Suprapubic skin (tissue), 4 donors: ENCODE data around the gene MROH2B.

Experiments used
- EP300 ChIP-seq: sonication (generic); formaldehyde crosslinking; IDR thresholded peaks from one replicate; pipeline ENCODE4 v1.6.1; 2017; ENCODE audit warnings: antibody characterized with exemption
- POLR2AphosphoS5 ChIP-seq, 3 donors: sonication (generic); formaldehyde crosslinking; IDR thresholded peaks; one replicate each; pipeline ENCODE4 v1.6.1; 2017; ENCODE audit warnings: antibody characterized with exemption in 3 of 3
- TF ChIP-seq, protein P1 (sequence below), 2 donors: fragments of 200-600 bp in 1 of 2; fragments of 450-650 bp in 1 of 2; sonication (generic) in 1 of 2; IDR thresholded peaks; one replicate each; pipeline ENCODE4 v1.5.1; 2016 to 2019; ENCODE audit warnings: antibody characterized with exemption in 2 of 2, mild to moderate bottlenecking in 1 of 2, moderate library complexity in 1 of 2

DNA sequence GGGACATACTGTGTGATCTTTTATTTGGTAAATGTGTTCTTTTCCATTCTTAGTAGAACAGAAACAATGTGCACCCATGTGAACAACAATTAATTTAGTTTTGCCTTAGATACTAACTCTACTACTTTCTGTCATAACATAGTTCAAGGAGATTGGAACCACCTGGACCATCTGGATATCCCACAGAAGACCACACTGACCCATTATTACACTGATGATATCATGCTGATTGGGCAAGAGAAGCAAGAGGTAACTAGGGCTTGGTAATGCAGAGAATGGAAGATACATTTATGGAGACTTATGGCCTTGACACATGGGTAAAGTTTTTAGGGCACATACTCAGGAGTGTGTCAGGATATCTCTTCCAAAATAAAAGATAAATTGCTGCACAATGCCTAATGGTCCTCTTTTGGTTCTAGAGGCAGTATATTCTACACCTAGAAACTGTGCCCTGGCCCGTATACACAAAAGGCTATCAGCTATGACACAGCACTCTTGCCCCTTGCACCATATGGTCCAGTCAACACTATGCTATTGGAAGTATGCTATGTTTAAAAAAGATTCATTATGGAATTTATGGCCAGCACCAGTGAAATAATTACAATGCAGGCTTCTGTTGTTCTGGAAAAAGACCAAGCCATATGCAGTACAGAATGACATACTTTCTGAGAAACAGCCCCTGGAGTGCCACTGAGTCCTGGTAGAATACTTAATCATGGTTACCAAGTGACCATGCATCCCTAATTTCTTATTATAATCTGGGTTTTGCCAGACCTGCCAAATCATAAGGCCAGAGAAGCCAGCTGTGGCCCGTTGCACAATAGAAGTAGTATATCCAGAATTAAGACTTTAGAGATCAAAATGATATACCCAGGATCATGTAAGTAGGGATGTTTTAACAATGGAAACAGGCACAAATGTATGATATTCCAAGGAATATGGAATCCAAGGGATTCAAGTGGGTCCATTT is 41.6 kb upstream of the MROH2B start:
- TF ChIP-seq, protein P1, sequence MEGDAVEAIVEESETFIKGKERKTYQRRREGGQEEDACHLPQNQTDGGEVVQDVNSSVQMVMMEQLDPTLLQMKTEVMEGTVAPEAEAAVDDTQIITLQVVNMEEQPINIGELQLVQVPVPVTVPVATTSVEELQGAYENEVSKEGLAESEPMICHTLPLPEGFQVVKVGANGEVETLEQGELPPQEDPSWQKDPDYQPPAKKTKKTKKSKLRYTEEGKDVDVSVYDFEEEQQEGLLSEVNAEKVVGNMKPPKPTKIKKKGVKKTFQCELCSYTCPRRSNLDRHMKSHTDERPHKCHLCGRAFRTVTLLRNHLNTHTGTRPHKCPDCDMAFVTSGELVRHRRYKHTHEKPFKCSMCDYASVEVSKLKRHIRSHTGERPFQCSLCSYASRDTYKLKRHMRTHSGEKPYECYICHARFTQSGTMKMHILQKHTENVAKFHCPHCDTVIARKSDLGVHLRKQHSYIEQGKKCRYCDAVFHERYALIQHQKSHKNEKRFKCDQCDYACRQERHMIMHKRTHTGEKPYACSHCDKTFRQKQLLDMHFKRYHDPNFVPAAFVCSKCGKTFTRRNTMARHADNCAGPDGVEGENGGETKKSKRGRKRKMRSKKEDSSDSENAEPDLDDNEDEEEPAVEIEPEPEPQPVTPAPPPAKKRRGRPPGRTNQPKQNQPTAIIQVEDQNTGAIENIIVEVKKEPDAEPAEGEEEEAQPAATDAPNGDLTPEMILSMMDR (IDR thresholded peaks at IDR 0.05): no peak
- TF ChIP-seq POLR2AphosphoS5 (IDR thresholded peaks at IDR 0.05) (no peak), EP300 (no peak)
